IgD-negative memory B cell (primary cell): ENCODE data around the gene CD300C. TPM values are rescaled to one million over a fixed set of nuclear protein-coding genes. Genes with fewer than 3 reads are reported as not detected.
"Not testable (repeated sequence)": the region's sequence is repeated elsewhere in the genome, so short reads cannot be mapped to it uniquely, and the experiment has no call there.

Experiments
- H3K27ac Mint-ChIP-seq, 3 donors: one replicate each; pipeline ENCODE4 v1.8.0; 2020 to 2022; ENCODE audit warnings: mild to moderate bottlenecking in 3 of 3, mixed read lengths in 3 of 3, moderate library complexity in 1 of 3
- H3K27me3 Mint-ChIP-seq: one replicate; pipeline ENCODE4 v1.8.0; 2021; ENCODE audit warnings: mixed read lengths
- H3K36me3 Mint-ChIP-seq: one replicate; pipeline ENCODE4 v1.8.0; 2020; ENCODE audit warnings: mild to moderate bottlenecking, mixed read lengths
- H3K4me1 Mint-ChIP-seq, 3 donors: one replicate each; pipeline ENCODE4 v1.8.0; 2020 to 2022; ENCODE audit warnings: mixed read lengths in 3 of 3, mild to moderate bottlenecking in 1 of 3
- H3K4me3 Mint-ChIP-seq, 4 donors: one replicate each; pipeline ENCODE4 v1.8.0; 2020 to 2022; ENCODE audit warnings: mild to moderate bottlenecking in 4 of 4, mixed read lengths in 4 of 4, moderate library complexity in 3 of 4
- H3K9me3 Mint-ChIP-seq, 3 donors: one replicate each; pipeline ENCODE4 v1.8.0; 2020 to 2021; ENCODE audit warnings: mixed read lengths in 3 of 3, mild to moderate bottlenecking in 1 of 3
- polyA plus RNA-seq: library from polyadenylated mRNA; unstranded; fragments of 300-500 nt; fragmentation: Illumina TruSeq; gene quantifications from one replicate; pipeline ENCODE4 v1.2.3, GENCODE V29; 2021

Gene CD300C
- 1.6 TPM for polyA plus RNA-seq

DNA sequence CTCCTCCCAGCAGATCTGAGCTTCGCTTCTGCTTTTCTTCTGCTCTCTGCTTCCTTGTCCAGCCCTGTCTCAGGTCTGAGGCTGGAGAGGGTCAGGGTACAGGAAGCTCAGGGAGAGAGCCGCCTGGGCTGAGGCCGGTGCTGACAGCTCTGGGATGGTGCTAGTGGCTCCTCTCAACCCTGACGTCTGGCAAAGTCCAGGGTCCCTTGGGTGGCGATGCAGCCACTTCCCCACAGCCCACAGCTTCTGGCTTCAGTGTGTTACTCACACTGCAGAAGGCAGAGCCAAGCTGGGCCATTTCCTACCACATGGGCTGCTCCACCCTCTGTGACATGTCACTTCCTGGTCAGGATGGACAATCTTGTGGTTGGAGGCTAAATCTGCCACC is at the start of gene CD300C:
Gene CD300C (minus strand): TSS at position 273 of the 388 bp plus-strand sequence. CDS start 333 bp downstream, outside the sequence.
- H3K36me3 Mint-ChIP-seq, result no peaks in the 10 kb centered on the region
- no peaks in the 10 kb centered on the region for H3K9me3 Mint-ChIP-seq
- no peak within 1 kb of the TSS for H3K27ac Mint-ChIP-seq
- H3K4me3 Mint-ChIP-seq, result peak within 1 kb of the TSS in 1 of 4 donors; percentile 37
- peaks cover 12% of the 10 kb centered on the region for H3K27me3 Mint-ChIP-seq
- H3K4me1 Mint-ChIP-seq, result peaks cover 0 to 16% (median 8%) of the 10 kb centered on the region in 3 donors

DNA sequence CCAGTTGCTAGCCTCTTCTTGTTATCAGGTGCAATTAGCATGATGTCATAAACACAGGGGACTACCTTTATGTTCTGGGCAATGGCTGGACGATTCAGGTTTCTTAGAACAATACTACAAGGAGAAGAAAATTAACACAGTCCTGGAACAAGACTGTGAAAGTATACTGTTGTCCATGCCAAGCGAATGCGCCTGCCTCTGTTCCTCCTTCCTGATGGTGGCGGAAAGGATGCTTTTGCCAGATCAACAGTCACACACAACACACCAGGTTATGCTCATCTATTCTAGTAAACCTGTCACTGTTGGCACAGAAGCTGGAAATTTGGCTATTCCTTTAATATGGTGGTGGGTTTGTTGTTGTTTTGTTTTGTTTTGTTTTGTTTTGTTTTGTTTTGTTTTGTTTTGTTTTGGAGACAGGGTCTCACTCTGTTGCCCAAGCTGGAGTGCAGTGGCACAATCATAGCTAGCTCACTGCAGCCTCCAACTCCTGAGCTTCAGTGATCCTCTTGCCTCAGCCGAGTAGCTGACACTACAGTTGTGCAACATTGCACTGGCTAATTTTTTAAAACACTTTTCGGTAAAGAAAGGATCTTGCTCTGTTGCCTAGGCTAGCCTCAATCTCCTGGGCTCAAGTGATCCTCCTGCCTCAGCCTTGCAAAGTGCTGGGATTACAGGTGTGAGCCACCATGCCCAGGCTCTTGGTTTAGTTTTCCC is 49.3 kb upstream of the CD300C start:
- Mint-ChIP-seq H3K27me3 (peaks cover 15% of the 10 kb centered on the region), H3K9me3 (peaks cover 0 to 4% (median 0%) of the 10 kb centered on the region in 3 donors), H3K4me3 (no peak overlapping the region), H3K4me1 (peaks cover 19 to 27% (median 24%) of the 10 kb centered on the region in 3 donors), H3K36me3 (no peaks in the 10 kb centered on the region), H3K27ac (no peak overlapping the region)

DNA sequence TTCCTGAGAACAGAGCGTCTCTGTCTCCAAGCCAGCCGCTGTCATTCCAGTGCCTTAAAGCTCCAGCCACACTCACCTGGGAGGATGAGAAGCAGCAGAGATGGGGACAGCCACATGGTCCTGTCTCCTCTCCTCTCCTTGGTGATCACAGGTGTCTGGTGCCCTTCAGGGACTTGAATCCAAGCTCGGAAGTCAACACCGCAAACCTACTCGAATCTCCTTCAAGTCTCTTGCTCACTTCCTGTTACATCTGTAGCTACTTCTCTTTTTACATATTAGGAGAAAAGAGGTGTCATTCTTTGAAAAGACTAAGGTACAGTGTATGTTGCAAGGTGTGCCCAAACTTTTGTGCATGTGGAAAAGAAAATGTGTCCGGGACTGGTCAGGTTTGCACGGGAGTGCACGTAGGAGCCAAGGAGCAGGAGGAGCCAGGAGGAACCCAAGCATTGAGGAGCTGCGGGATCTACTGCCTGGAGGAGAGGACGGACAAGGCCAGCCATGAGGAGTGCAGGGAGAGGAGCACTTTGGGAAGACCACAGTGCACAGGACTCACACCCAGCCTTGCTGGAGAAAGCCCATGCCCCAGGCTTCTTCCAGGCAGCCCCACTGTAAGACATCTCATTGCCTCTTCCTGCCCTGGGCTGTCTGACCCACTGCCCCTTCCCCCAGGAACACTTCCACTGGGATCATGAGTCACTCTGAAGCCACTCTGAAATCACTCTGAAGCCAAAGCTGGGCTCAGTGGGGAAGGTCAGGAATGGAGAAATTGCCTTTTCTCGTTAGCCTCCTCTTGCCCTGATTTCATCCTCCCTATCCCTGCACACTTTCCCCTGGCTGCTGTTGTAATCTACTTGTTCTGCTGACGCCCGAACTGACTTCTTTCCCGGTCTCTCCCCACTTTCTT is 46.4 kb upstream of the CD300C start, which contains the start of gene CD300LD:
Gene CD300LD (minus strand): TSS at position 197 of the 904 bp plus-strand sequence. CDS start 81 bp downstream, at position 116.
- Mint-ChIP-seq H3K27ac (peak within 1 kb of the TSS in 2 of 3 donors; percentile 33 to 68), H3K27me3 (peaks cover 10% of the 10 kb centered on the region), H3K36me3 (no peaks in the 10 kb centered on the region), H3K4me3 (peak within 1 kb of the TSS in 2 of 4 donors; percentile 8 to 53), H3K4me1 (peaks cover 9 to 11% (median 10%) of the 10 kb centered on the region in 3 donors), H3K9me3 (peaks cover 0 to 4% (median 0%) of the 10 kb centered on the region in 3 donors)

DNA sequence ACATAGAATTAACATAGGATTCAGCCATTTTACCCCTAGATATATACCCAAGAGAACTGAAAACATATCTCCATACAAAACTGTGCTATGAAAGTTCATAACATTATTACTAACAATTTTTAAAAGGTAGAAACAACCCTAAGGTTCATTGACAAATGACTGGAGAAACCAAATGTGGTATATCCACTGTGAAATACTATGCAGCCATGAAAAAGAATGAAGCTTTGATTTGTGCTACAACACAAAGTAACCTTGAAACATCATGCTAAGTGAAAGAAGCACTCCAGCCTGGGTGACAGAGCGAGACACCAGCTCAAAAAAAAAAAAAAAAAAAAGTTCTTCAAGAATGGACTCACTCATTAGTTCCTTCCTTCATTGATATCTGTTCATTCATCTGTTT is 45.6 kb upstream of the CD300C start:
- peaks cover 14% of the 10 kb centered on the region for H3K27me3 Mint-ChIP-seq
- peaks cover 9 to 11% (median 10%) of the 10 kb centered on the region in 3 donors for H3K4me1 Mint-ChIP-seq
- no peak overlapping the region for H3K27ac Mint-ChIP-seq
- no peak overlapping the region for H3K4me3 Mint-ChIP-seq
- no peaks in the 10 kb centered on the region for H3K36me3 Mint-ChIP-seq
- H3K9me3 Mint-ChIP-seq, result peaks cover 0 to 1% (median 0%) of the 10 kb centered on the region in 3 donors

DNA sequence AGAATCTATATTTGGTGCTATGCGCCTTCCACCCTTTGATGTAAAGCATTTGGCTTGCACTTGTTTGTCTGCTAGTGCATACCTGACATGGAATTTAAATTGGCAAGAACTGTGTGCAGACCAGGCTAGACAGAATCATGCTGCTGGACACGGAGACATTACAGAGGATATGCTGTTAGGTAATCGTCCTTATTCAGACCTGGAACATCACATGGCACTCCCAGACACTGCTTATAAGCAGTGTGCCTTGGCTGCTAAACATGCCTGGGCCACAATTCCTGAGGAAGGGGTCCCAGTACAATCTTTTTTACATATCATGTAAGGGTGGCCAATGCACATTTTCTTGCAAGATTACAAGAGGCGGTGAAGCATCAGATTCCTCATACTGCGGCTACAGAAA is 39.8 kb upstream of the CD300C start:
- peaks cover 0 to 6% (median 0%) of the 10 kb centered on the region in 3 donors for H3K9me3 Mint-ChIP-seq
- H3K4me3 Mint-ChIP-seq, result no peak overlapping the region
- peaks cover 12% of the 10 kb centered on the region for H3K27me3 Mint-ChIP-seq
- no peaks in the 10 kb centered on the region for H3K36me3 Mint-ChIP-seq
- H3K4me1 Mint-ChIP-seq, result no peaks in the 10 kb centered on the region
- no peak overlapping the region for H3K27ac Mint-ChIP-seq

DNA sequence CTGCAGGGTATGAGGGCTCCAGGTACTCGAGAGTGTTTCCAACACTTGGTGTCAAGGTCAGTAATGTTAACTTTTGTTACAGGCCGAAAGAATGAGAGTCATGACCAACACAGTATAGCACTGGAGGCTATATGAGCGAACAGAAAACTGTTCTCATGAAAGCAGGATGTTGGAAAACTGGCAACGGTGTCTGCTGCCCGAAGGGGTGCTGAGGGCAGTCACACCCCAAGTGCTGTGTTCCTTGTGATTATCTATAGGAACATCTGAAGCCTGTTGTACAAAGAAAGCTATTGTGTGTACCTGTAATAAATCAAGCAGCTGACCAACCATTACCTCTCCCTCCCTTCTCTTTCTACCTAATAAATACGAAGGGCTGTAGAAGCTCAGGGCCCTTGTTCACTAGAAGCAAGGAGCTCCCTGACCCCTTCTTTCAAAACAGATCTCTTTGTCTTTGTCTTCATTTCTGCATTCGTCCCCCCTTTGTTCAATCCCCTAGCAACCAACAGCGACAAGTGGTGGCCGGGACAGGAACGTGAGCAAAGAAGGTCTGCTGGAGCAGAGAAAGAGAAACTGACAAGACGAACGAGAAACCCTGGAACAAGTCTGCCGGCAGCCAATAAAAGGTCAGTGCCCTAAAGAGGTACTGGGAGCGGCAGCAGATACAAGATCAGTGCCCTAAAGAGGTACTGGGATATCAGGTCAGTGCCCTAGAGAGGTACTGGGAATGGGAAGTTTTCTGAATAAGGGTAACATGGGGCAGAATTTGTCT is 38.6 kb upstream of the CD300C start:
- Mint-ChIP-seq H3K27ac (peak overlapping the region in 1 of 3 donors; percentile 54), H3K4me1 (no peaks in the 10 kb centered on the region), H3K27me3 (peaks cover 12% of the 10 kb centered on the region), H3K4me3 (no peak overlapping the region), H3K9me3 (peaks cover 0 to 6% (median 0%) of the 10 kb centered on the region in 3 donors), H3K36me3 (no peaks in the 10 kb centered on the region)

DNA sequence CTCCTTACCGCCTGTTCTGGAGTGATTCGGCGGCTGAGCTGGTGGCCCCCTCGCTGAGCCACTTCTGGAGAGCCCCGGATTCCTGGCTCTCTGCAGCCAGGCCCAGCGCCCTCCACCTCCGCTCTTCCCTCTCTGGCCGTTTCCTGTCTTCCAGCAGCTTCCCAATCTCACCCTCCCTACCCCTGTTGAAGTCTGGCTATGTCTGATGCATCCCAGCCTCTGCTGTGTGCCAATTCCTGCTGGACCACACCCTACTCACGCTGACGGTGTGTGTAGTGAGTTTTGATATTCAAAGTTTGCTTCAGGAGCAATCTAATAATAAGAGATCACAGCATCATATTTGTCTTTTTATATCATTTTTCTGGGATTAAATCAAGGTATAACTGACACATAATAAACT is 36.7 kb upstream of the CD300C start:
- Mint-ChIP-seq H3K27ac (no peak overlapping the region), H3K4me3 (peak overlapping the region in 1 of 4 donors; percentile 41), H3K36me3 (peaks cover 3% of the 10 kb centered on the region), H3K9me3 (peaks cover 0 to 6% (median 0%) of the 10 kb centered on the region in 3 donors), H3K27me3 (peaks cover 18% of the 10 kb centered on the region), H3K4me1 (peaks cover 0 to 3% (median 0%) of the 10 kb centered on the region in 3 donors)

DNA sequence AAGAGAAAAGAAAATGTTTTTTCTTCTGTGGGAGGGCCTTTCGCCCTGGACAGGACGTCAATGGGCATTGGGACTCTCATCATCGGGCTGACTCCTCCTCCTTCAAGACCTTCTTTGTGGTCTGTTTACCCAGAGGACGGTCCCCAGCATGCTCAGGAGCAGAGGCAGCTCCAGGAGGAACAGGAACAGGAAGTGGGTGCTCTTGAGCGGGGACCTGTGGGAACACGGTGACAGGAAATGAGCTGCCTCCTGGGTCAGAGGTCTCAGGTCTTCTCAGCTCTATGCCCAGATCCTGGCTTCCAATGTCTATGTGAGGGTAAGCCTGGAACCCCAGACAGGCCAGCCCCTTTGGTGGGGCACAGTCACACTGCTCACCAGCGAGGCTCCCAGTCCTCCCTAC is 34.0 kb upstream of the CD300C start:
- Mint-ChIP-seq H3K27ac (peak overlapping the region in 1 of 3 donors; percentile 12), H3K36me3 (peaks cover 5% of the 10 kb centered on the region), H3K27me3 (peaks cover 9% of the 10 kb centered on the region), H3K4me3 (no peak overlapping the region), H3K4me1 (peaks cover 0 to 8% (median 6%) of the 10 kb centered on the region in 3 donors), H3K9me3 (peaks cover 0 to 4% (median 2%) of the 10 kb centered on the region in 3 donors)

DNA sequence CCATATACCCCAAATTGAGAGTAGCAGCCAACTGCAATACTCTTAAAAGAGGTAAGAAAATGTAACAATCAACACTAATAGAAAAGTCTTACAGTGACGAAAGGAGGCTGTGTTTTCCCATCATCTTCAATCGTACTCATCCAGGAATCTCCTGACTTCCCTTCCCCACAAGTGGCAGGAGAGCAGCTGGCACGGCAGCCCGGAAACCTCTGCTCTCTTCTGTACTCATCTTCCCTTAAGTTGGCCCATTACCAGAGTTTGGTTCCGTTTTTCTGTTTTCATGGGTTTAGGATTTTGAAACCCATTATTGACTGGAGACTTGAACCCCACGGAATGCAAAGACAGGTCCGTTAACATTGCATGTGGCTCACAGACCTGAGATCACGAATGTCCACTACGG is 33.1 kb upstream of the CD300C start:
- H3K4me1 Mint-ChIP-seq, result peaks cover 0 to 8% (median 6%) of the 10 kb centered on the region in 3 donors
- H3K27ac Mint-ChIP-seq, result no peak overlapping the region
- H3K36me3 Mint-ChIP-seq, result peaks cover 5% of the 10 kb centered on the region
- H3K4me3 Mint-ChIP-seq, result peak overlapping the region in 1 of 4 donors; percentile 1
- H3K9me3 Mint-ChIP-seq, result peaks cover 0 to 2% (median 0%) of the 10 kb centered on the region in 3 donors
- peaks cover 10% of the 10 kb centered on the region for H3K27me3 Mint-ChIP-seq

DNA sequence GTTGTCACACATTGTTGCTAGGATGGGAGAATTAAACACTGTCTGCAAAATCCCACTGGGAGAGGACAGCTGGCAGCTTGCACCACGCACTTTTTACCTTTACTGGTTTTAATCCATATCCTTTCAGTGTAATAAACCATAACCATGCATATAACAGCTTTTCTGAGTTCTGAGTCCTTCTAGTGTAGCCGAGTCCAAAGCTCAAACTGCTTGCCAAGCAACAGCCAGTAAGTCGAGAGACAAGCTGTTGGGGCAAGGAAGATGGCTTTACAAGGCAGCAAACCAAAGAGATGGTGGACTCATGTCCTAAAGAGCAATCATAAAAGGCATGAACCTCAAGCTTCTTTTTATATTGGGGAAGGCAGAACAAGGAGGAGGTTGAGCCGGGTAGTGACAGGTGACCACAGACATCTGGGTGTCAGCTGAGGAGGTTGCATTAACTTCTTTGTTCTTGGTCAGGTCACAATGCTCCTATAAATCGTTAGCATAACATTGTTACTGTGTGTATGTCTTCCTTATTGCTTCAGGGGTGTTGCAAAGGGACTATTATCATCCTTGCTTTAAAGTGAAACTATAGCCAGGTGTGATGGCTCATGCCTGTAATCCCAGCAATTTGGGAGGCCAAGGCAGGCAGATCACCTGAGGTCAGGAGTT is 28.7 kb upstream of the CD300C start:
- H3K27me3 Mint-ChIP-seq, result peaks cover 18% of the 10 kb centered on the region
- H3K36me3 Mint-ChIP-seq, result peaks cover 5% of the 10 kb centered on the region
- no peak overlapping the region for H3K27ac Mint-ChIP-seq
- peaks cover 0 to 2% (median 0%) of the 10 kb centered on the region in 3 donors for H3K9me3 Mint-ChIP-seq
- H3K4me3 Mint-ChIP-seq, result no peak overlapping the region
- peaks cover 0 to 8% (median 6%) of the 10 kb centered on the region in 3 donors for H3K4me1 Mint-ChIP-seq

DNA sequence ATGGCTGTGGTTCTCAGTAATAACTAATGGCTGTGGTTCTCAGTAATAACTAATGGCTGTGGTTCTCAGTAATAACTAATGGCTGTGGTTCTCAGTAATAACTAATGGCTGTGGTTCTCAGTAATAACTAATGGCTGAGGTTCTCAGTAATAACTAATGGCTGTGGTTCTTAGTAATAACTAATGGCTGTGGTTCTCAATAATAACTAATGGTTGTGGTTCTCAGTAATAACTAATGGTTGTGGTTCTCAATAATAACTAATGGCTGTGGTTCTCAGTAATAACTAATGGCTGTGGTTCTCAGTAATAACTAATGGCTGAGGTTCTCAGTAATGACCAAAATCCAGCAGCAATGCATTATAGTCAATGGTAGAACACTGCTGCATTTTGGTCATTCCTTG is 27.7 kb upstream of the CD300C start:
- peaks cover 15% of the 10 kb centered on the region for H3K27me3 Mint-ChIP-seq
- H3K36me3 Mint-ChIP-seq, H3K9me3 Mint-ChIP-seq, H3K4me3 Mint-ChIP-seq, H3K4me1 Mint-ChIP-seq, H3K27ac Mint-ChIP-seq: not testable (repeated sequence)

DNA sequence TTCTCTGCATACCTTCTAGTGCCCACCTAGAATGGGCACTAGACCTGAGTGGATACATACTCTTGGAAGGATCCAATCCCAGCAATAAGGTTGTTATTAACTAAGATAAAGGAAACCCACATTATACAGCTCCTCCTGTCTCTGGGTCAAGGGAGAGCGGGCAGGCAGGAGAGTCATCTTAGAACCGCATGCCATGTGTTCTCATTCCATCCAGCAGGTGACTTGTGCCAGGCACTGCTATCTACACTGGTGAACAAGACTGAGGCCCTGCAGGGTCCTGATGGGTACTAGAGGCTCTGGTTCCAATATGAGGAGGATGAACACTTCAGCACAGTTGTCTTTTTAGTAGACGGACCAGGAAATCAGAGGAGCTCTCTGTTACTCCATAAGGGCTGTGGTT is 27.3 kb upstream of the CD300C start:
- Mint-ChIP-seq H3K36me3 (peaks cover 2% of the 10 kb centered on the region), H3K27me3 (peaks cover 18% of the 10 kb centered on the region), H3K27ac (peak overlapping the region in 1 of 3 donors; percentile 40), H3K4me3 (no peak overlapping the region), H3K9me3 (peaks cover 0 to 3% (median 0%) of the 10 kb centered on the region in 3 donors), H3K4me1 (peaks cover 0 to 6% (median 5%) of the 10 kb centered on the region in 3 donors)

DNA sequence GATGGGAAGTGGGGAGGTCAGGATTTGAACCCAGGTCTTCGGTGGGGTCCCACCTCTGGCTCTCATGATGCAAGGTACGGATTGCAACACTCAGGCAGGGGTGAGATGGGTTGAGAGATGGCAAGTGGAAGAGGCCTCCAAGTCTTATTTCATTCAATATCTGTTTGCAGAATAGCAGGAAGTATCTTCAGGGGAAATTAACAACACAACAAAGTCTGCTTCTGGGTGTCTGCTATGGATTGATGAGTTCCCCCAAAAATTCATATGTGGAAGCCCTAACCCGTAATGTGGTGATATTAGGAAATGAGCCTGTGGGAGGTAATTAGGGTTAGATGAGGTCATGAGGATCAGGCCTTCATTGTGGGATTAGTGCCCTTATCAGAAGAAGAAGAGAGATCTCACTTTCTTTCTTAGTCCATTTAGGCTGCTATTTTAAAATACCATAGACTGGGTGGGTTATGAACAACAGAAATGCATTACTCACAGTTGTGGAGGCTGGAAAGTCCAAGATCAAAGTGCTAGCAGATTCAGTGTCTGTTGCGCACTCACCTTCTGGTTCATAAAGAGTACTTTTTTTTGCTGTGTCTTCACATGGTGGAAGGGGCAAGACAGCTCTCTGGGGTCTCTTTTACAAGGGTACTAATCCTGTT is 25.8 kb upstream of the CD300C start:
- Mint-ChIP-seq H3K27ac (no peak overlapping the region), H3K36me3 (no peaks in the 10 kb centered on the region), H3K9me3 (peaks cover 0 to 3% (median 0%) of the 10 kb centered on the region in 3 donors), H3K4me1 (peaks cover 0 to 10% (median 6%) of the 10 kb centered on the region in 3 donors), H3K27me3 (peaks cover 15% of the 10 kb centered on the region), H3K4me3 (no peak overlapping the region)
